ENCODE measurements around the gene DNASE1L1. TPM values are rescaled to one million over a fixed set of nuclear protein-coding genes. Genes with fewer than 3 reads are reported as not detected.

DNASE1L1 gene
- total RNA-seq, 6 experiments from 2014 or later, result 11.7 to 19.5 (median 14.9) TPM

- Histone ChIP-seq H3K36me3 (no peaks in the 10 kb centered on the region), H3K9me3 (no peaks in the 10 kb centered on the region), H3K27ac (no peak overlapping the region), H3K27me3 (no peaks in the 10 kb centered on the region), H3K4me3 (no peak overlapping the region), H3K4me1 (peaks cover 0 to 4% (median 0%) of the 10 kb centered on the region in 4 donors)
- WGBS (ENCODE audit: insufficient coverage, low coverage, low lambda C conversion rate, missing lambda C conversion rate), result 40% methylated on average over 1 of the region's 11 CpGs
- intact Hi-C loops (cut with DNase I), result no loop called here
- TF ChIP-seq POLR2A (IDR thresholded peaks at IDR 0.05) (no peak), CTCF (IDR thresholded peaks at IDR 0.05) (no peak)
- ATAC-seq, result no peak
- no peak for DNase-seq
Measured at GRCh38 chrX:154441564-154441963, 32.5 kb upstream of the DNASE1L1 start.

GRCh38 chrX:154440623-154441357, 31.7 kb upstream of the DNASE1L1 start:
- DNase-seq (no peak), ATAC-seq (no peak)
- 71% methylated on average over 8 of the region's 17 CpGs for whole genome bisulfite sequencing (ENCODE audit: insufficient coverage, low coverage, low lambda C conversion rate, missing lambda C conversion rate)
- intact Hi-C loops (cut with DNase I), result no loop called here
- no peaks in the 10 kb centered on the region for H3K36me3 ChIP-seq
- no peaks in the 10 kb centered on the region for H3K9me3 ChIP-seq
- no peaks in the 10 kb centered on the region for H3K27me3 ChIP-seq
- peaks cover 0 to 4% (median 0%) of the 10 kb centered on the region in 4 donors for H3K4me1 ChIP-seq
- TF ChIP-seq CTCF (IDR thresholded peaks at IDR 0.05) (no peak), POLR2A (IDR thresholded peaks at IDR 0.05) (no peak)
- no peak overlapping the region for H3K4me3 ChIP-seq
- no peak overlapping the region for H3K27ac ChIP-seq

GRCh38 chrX:154439841-154440240, 30.8 kb upstream of the DNASE1L1 start:
- intact Hi-C loops (cut with DNase I), result no loop called here
- no peak overlapping the region for H3K4me3 ChIP-seq
- H3K27me3 ChIP-seq, result no peaks in the 10 kb centered on the region
- H3K36me3 ChIP-seq, result peaks cover 0 to under 1% (median 0%) of the 10 kb centered on the region in 4 donors
- 39% methylated on average over 10 of the region's 18 CpGs for WGBS (ENCODE audit: insufficient coverage, low coverage, low lambda C conversion rate, missing lambda C conversion rate)
- peak; percentile 59 to 72 (median 62) for DNase-seq
- peak overlapping the region in 1 of 3 donors; percentile 14 for H3K27ac ChIP-seq
- peak; percentile 35 to 56 (median 48) for ATAC-seq
- peaks cover 0 to 3% (median 0%) of the 10 kb centered on the region in 4 donors for H3K4me1 ChIP-seq
- no peaks in the 10 kb centered on the region for H3K9me3 ChIP-seq
- TF ChIP-seq POLR2A (IDR thresholded peaks at IDR 0.05) (no peak), CTCF (IDR thresholded peaks at IDR 0.05) (no peak)

GRCh38 chrX:154437971-154438893, 29.2 kb upstream of the DNASE1L1 start:
- Histone ChIP-seq H3K4me1 (no peaks in the 10 kb centered on the region), H3K36me3 (peaks cover 0 to 2% (median 0%) of the 10 kb centered on the region in 4 donors), H3K27me3 (no peaks in the 10 kb centered on the region), H3K27ac (no peak overlapping the region), H3K9me3 (no peaks in the 10 kb centered on the region), H3K4me3 (peak overlapping the region; percentile 70 to 77 (median 71))
- no peak for TF ChIP-seq POLR2A (IDR thresholded peaks at IDR 0.05)
- TF ChIP-seq CTCF (IDR thresholded peaks at IDR 0.05), result no peak
- intact Hi-C loops (cut with DNase I), result no loop called here
- 53% methylated on average over 12 of the region's 28 CpGs for WGBS (ENCODE audit: insufficient coverage, low coverage, low lambda C conversion rate, missing lambda C conversion rate)
- DNase-seq (no peak), ATAC-seq (no peak)
